Measurements from ENCODE around the gene GALNT17. TPM values are rescaled to one million over a fixed set of nuclear protein-coding genes. Genes with fewer than 3 reads are reported as not detected.

Gene GALNT17
- total RNA-seq, 2 donors from 2014 or later = 0.82 to 4.0 TPM

- Histone ChIP-seq H3K27me3 (no peaks in the 10 kb centered on the region), H3K4me3 (no peak overlapping the region), H3K4me1 (no peaks in the 10 kb centered on the region), H3K9me3 (peaks cover 0 to 12% of the 10 kb centered on the region in 2 donors), H3K27ac (no peak overlapping the region), H3K36me3 (no peaks in the 10 kb centered on the region)
- no peak for TF ChIP-seq CTCF (IDR thresholded peaks at IDR 0.05)
- DNase-seq (ENCODE audit: low spot score) = no peak
These were observed 89.6 kb downstream of the GALNT17 start for GRCh38 chr7:71221549-71221948.

DNA sequence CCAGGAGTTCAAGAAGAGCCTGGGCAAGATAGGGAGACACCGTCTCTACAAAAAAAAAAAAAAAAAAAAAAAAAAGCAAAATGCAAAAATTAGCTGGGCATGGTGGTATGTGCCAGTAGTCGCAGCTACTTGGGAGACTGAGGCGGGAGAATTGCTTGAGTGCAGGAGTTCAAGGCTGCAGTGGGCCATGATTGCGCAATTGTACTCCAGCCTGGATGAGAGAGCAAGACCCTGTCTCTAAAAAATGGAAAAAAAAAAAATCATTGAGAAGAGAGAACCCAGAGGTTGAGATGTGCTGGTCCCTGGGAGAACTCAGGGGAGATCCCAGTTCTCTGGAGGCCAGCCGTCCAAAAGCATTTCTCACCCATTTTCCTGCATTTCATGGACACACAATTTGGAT, 95.2 kb downstream of the GALNT17 start:
- no peak overlapping the region for H3K4me3 ChIP-seq
- H3K4me1 ChIP-seq = no peaks in the 10 kb centered on the region
- no peaks in the 10 kb centered on the region for H3K36me3 ChIP-seq
- peaks cover 0 to 5% of the 10 kb centered on the region in 2 donors for H3K9me3 ChIP-seq
- no peak for DNase-seq (ENCODE audit: low spot score)
- no peak overlapping the region for H3K27ac ChIP-seq
- TF ChIP-seq CTCF (IDR thresholded peaks at IDR 0.05) = no peak
- H3K27me3 ChIP-seq = no peaks in the 10 kb centered on the region

DNA sequence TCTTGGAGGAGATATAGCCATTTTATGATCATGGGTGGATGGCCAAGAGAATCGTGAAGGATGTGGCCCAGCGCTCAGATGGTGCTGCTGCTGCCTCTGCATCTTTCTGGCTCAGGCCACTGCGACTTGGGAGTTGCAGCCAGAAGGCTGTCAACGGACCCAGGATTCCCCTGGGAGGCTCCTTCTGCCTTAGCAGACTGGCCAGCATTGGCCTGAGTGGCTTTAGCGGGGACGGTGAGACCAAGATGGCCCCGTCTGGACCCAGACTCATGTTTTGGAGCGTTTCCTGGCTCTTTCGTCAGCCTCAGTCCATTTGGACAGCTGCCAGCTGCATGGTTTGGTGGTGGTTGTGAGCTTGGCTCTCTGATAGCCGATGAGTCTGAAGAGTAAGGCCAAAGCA, 97.2 kb downstream of the GALNT17 start:
- Histone ChIP-seq H3K4me1 (no peaks in the 10 kb centered on the region), H3K4me3 (no peak overlapping the region), H3K27ac (no peak overlapping the region), H3K9me3 (peaks cover 0 to 5% of the 10 kb centered on the region in 2 donors), H3K27me3 (no peaks in the 10 kb centered on the region), H3K36me3 (no peaks in the 10 kb centered on the region)
- no peak for TF ChIP-seq CTCF (IDR thresholded peaks at IDR 0.05)
- DNase-seq (ENCODE audit: low spot score) = no peak

- no peak for DNase-seq (ENCODE audit: low spot score)
- H3K4me1 ChIP-seq = no peaks in the 10 kb centered on the region
- H3K27me3 ChIP-seq = no peaks in the 10 kb centered on the region
- peaks cover 0 to 5% of the 10 kb centered on the region in 2 donors for H3K9me3 ChIP-seq
- H3K36me3 ChIP-seq = no peaks in the 10 kb centered on the region
- H3K4me3 ChIP-seq = no peak overlapping the region
- no peak overlapping the region for H3K27ac ChIP-seq
- no peak for TF ChIP-seq CTCF (IDR thresholded peaks at IDR 0.05)
These were observed 97.8 kb downstream of the GALNT17 start for GRCh38 chr7:71229699-71230098.

DNA sequence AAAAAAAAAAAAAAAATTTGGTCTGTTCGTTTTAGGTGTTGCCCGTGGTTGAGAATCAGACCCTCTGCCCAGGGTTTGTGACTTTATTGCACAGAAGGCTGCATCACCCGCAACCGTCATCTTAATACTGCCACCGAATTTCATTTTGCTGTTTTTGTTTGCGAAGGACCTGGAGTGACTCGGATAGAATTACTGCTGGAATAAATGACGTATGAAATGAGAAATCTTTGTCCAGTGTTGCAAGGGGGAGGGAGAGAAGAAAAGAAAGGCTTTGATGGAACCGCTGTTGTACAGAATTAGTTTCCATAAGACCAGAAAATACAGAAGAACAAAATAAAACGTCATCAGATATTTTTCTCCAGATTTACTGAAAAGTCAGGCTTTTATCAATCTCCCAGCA, 103.3 kb downstream of the GALNT17 start:
- H3K4me3 ChIP-seq = no peak overlapping the region
- peaks cover 0 to 10% of the 10 kb centered on the region in 2 donors for H3K4me1 ChIP-seq
- no peak for DNase-seq (ENCODE audit: low spot score)
- H3K9me3 ChIP-seq = peaks cover 0 to 5% of the 10 kb centered on the region in 2 donors
- no peak for TF ChIP-seq CTCF (IDR thresholded peaks at IDR 0.05)
- no peak overlapping the region for H3K27ac ChIP-seq
- no peaks in the 10 kb centered on the region for H3K36me3 ChIP-seq
- no peaks in the 10 kb centered on the region for H3K27me3 ChIP-seq
